HepG2 (cell line): ENCODE measurements around the gene BCL2L1. TPM values are rescaled to one million over a fixed set of nuclear protein-coding genes. Genes with fewer than 3 reads are reported as not detected.
A peak's percentile ranks its signal among the peaks of the same experiment; 100 is the strongest.

Experiments
- BCL6 ChIP-seq: IDR thresholded peaks from 2 replicates; pipeline ENCODE4 v1.6.1; 2016; ENCODE audit warnings: missing genetic modification reagents, missing compliant biosample characterization
- EZH2 ChIP-seq: conservative IDR thresholded peaks from 2 replicates; pipeline ENCODE4 v1.6.1; 2012; ENCODE audit warnings: mild to moderate bottlenecking, low read depth, low read length, moderate library complexity
- MTA1 ChIP-seq: sonication (generic); formaldehyde crosslinking; IDR thresholded peaks from 2 replicates; pipeline ENCODE4 v1.4.0; 2020; ENCODE audit warnings: missing genetic modification reagents, mild to moderate bottlenecking, borderline replicate concordance
- MYPOP ChIP-seq: sonication (generic); formaldehyde crosslinking; IDR thresholded peaks from 2 replicates; pipeline ENCODE4 v1.8.1; 2023; ENCODE audit warnings: mild to moderate bottlenecking, moderate library complexity, missing genetic modification reagents
- PITX1 ChIP-seq: sonication (generic); formaldehyde crosslinking; IDR thresholded peaks from 2 replicates; pipeline ENCODE4 v1.5.1; 2020; ENCODE audit warnings: mild to moderate bottlenecking, missing genetic modification reagents
- SKI ChIP-seq: fragments of 450-650 bp; IDR thresholded peaks from one replicate; pipeline ENCODE4 v1.6.1; 2018; ENCODE audit warnings: mild to moderate bottlenecking; ENCODE audit not compliant: partially characterized antibody
- SMAD9 ChIP-seq: sonication (generic); formaldehyde crosslinking; IDR thresholded peaks from 2 replicates; pipeline ENCODE4 v1.5.1; 2020; ENCODE audit warnings: mild to moderate bottlenecking, missing genetic modification reagents
- SMARCE1 ChIP-seq: fragments of 450-650 bp; IDR thresholded peaks from 2 replicates; pipeline ENCODE4 v1.6.1; 2017; ENCODE audit warnings: borderline replicate concordance
- TAF1 ChIP-seq: sonication (generic); formaldehyde crosslinking; IDR thresholded peaks from 2 replicates; pipeline ENCODE4 v1.4.0; 2020; ENCODE audit warnings: missing genetic modification reagents
- ZNF235 ChIP-seq: sonication (generic); formaldehyde crosslinking; IDR thresholded peaks from 2 replicates; pipeline ENCODE4 v1.8.1; 2023; ENCODE audit warnings: mild to moderate bottlenecking, missing genetic modification reagents, borderline replicate concordance
- ZNF296 ChIP-seq: sonication (generic); formaldehyde crosslinking; conservative IDR thresholded peaks from 2 replicates; pipeline ENCODE4 v1.5.0; 2020; ENCODE audit warnings: mild to moderate bottlenecking, missing genetic modification reagents
- ZNF317 ChIP-seq: sonication (generic); formaldehyde crosslinking; IDR thresholded peaks from 2 replicates; pipeline ENCODE4 v1.5.0; 2020; ENCODE audit warnings: mild to moderate bottlenecking, missing genetic modification reagents
- ZSCAN21 ChIP-seq: sonication (generic); formaldehyde crosslinking; IDR thresholded peaks from 2 replicates; pipeline ENCODE4 v1.8.0; 2022; ENCODE audit warnings: mild to moderate bottlenecking, missing genetic modification reagents, moderate library complexity, borderline replicate concordance
- ZUFSP ChIP-seq: sonication (generic); formaldehyde crosslinking; IDR thresholded peaks from 2 replicates; pipeline ENCODE4 v1.9.0; 2021; ENCODE audit warnings: missing genetic modification reagents, mild to moderate bottlenecking, borderline replicate concordance
- polyA plus RNA-seq, 8 experiments: library from polyadenylated mRNA; depleted of rRNA in 3 of 8; stranded (reverse) in 7 of 8; unstranded in 1 of 8; fragments of >200 nt; fragmentation: Illumina TruSeq in 4 of 8; extraction: Trizol in 4 of 8; gene quantifications; 2 replicates each; pipeline versions ENCODE4 v1.2.1 to v1.2.3, GENCODE V29; 2011 to 2016; ENCODE audit warnings: low read depth in 4 of 8, missing spikeins in 1 of 8, mixed read lengths in 1 of 8; ENCODE audit not compliant: insufficient read depth in 1 of 8
- total RNA-seq, 5 experiments: library from RNA; depleted of rRNA; stranded (reverse); fragments of >200 nt; fragmentation: Illumina TruSeq; extraction: Trizol; gene quantifications; 2 replicates each; pipeline ENCODE4 v1.2.3, GENCODE V29; 2016; ENCODE audit warnings: low read depth in 1 of 5
- TF ChIP-seq, protein P1 (sequence below): sonication (generic); formaldehyde crosslinking; IDR thresholded peaks from 2 replicates; pipeline ENCODE4 v1.8.0; 2023; ENCODE audit warnings: mild to moderate bottlenecking, missing genetic modification reagents
- TF ChIP-seq, protein P2 (sequence below): fragments of 450-650 bp; IDR thresholded peaks from 2 replicates; pipeline ENCODE4 v1.6.1; 2016
- TF ChIP-seq, protein P3 (sequence below): sonication (generic); formaldehyde crosslinking; IDR thresholded peaks from 2 replicates; pipeline ENCODE4 v1.9.0; 2021; ENCODE audit warnings: missing genetic modification reagents, mild to moderate bottlenecking, borderline replicate concordance

BCL2L1 gene
- total and polyA plus RNA-seq, 2 of the 13 experiments (the other 11 are each of a cell fraction or from before 2014, with no cell fraction given) = 164 to 258 TPM

GRCh38 chr20:31695849-31696804 is 26.5 kb downstream of the BCL2L1 start (continued):
- TF ChIP-seq, protein P1, sequence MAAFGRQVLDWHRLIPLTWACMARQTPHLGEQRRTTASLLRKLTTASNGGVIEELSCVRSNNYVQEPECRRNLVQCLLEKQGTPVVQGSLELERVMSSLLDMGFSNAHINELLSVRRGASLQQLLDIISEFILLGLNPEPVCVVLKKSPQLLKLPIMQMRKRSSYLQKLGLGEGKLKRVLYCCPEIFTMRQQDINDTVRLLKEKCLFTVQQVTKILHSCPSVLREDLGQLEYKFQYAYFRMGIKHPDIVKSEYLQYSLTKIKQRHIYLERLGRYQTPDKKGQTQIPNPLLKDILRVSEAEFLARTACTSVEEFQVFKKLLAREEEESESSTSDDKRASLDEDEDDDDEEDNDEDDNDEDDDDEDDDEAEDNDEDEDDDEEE (CRISPR knock-in tag) = no peak
- TF ChIP-seq MTA1 (CRISPR knock-in tag) = peak; percentile 83
- TF ChIP-seq ZUFSP (CRISPR knock-in tag) = no peak
- TF ChIP-seq BCL6 (CRISPR knock-in tag) = peak; percentile 98
- TF ChIP-seq MYPOP (CRISPR knock-in tag) = no peak; the same call in 1 of the 2 replicates
- peak; percentile 72 for TF ChIP-seq TAF1
- TF ChIP-seq ZSCAN21 (CRISPR knock-in tag) = peak; percentile 99
- TF ChIP-seq SMARCE1 = 0 out of 2 replicates have a peak, but pooled peaks have one; percentile 21
- TF ChIP-seq ZNF235 (CRISPR knock-in tag) = no peak; the same call in 1 of the 2 replicates
- TF ChIP-seq PITX1 (CRISPR knock-in tag) = peak; percentile 95
- TF ChIP-seq ZNF317 (CRISPR knock-in tag) = peak; percentile 82
- no peak for TF ChIP-seq SMAD9 (CRISPR knock-in tag)
- peak; percentile 100 for TF ChIP-seq SKI
- TF ChIP-seq, protein P2, sequence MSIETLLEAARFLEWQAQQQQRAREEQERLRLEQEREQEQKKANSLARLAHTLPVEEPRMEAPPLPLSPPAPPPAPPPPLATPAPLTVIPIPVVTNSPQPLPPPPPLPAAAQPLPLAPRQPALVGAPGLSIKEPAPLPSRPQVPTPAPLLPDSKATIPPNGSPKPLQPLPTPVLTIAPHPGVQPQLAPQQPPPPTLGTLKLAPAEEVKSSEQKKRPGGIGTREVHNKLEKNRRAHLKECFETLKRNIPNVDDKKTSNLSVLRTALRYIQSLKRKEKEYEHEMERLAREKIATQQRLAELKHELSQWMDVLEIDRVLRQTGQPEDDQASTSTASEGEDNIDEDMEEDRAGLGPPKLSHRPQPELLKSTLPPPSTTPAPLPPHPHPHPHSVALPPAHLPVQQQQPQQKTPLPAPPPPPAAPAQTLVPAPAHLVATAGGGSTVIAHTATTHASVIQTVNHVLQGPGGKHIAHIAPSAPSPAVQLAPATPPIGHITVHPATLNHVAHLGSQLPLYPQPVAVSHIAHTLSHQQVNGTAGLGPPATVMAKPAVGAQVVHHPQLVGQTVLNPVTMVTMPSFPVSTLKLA = no peak
- TF ChIP-seq EZH2 = no peak
- TF ChIP-seq, protein P3, sequence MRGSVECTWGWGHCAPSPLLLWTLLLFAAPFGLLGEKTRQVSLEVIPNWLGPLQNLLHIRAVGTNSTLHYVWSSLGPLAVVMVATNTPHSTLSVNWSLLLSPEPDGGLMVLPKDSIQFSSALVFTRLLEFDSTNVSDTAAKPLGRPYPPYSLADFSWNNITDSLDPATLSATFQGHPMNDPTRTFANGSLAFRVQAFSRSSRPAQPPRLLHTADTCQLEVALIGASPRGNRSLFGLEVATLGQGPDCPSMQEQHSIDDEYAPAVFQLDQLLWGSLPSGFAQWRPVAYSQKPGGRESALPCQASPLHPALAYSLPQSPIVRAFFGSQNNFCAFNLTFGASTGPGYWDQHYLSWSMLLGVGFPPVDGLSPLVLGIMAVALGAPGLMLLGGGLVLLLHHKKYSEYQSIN (CRISPR knock-in tag) = no peak
- 0 out of 2 replicates have a peak, but pooled peaks have one; percentile 7 for TF ChIP-seq ZNF296
